ENCODE measurements around the gene PXK. TPM values are rescaled to one million over a fixed set of nuclear protein-coding genes. Genes with fewer than 3 reads are reported as not detected.
"Not testable (repeated sequence)": the region's sequence is repeated elsewhere in the genome, so short reads cannot be mapped to it uniquely, and the experiment has no call there.

Gene PXK
- 13.7 and 16.1 TPM in 2 replicates for total RNA-seq

- DNase-seq (ENCODE audit: low read depth in 2 of 2): peak; percentile 83 to 88
These were observed at the start of gene PXK for GRCh38 chr3:58332575-58333188. Gene PXK (plus strand): TSS chr3:58332892. CDS start chr3:58332989, 97 bp downstream.

GRCh38 chr3:58285334-58285733, 47.4 kb upstream of the PXK start:
- DNase-seq (ENCODE audit: low read depth in 2 of 2): no peak

GRCh38 chr3:58287354-58287753, 45.3 kb upstream of the PXK start:
- DNase-seq (ENCODE audit: low read depth in 2 of 2): no peak

- DNase-seq (ENCODE audit: low read depth in 2 of 2): no peak
These were observed 44.5 kb upstream of the PXK start for GRCh38 chr3:58288011-58288728.

GRCh38 chr3:58288964-58289613, 43.6 kb upstream of the PXK start:
- not testable (repeated sequence) for DNase-seq (ENCODE audit: low read depth in 2 of 2)

GRCh38 chr3:58290446-58290845, 42.2 kb upstream of the PXK start:
- not testable (repeated sequence) for DNase-seq (ENCODE audit: low read depth in 2 of 2)

- DNase-seq (ENCODE audit: low read depth in 2 of 2): peak in 1 of 2 donors; percentile 49
These were observed 40.9 kb upstream of the PXK start for GRCh38 chr3:58291671-58292338.

GRCh38 chr3:58292866-58293265, 39.8 kb upstream of the PXK start:
- DNase-seq (ENCODE audit: low read depth in 2 of 2): no peak

- no peak for DNase-seq (ENCODE audit: low read depth in 2 of 2)
These were observed 39.2 kb upstream of the PXK start for GRCh38 chr3:58293516-58293915.

- DNase-seq (ENCODE audit: low read depth in 2 of 2): peak; percentile 5 to 15
These were observed 36.4 kb upstream of the PXK start for GRCh38 chr3:58296269-58296668.

GRCh38 chr3:58296843-58297242, 35.8 kb upstream of the PXK start:
- DNase-seq (ENCODE audit: low read depth in 2 of 2): no peak

- DNase-seq (ENCODE audit: low read depth in 2 of 2): no peak
These were observed 34.5 kb upstream of the PXK start for GRCh38 chr3:58298190-58298589.

- no peak for DNase-seq (ENCODE audit: low read depth in 2 of 2)
These were observed 33.6 kb upstream of the PXK start for GRCh38 chr3:58299075-58299474.

- peak; percentile 74 to 85 for DNase-seq (ENCODE audit: low read depth in 2 of 2)
These were observed 32.7 kb upstream of the PXK start for GRCh38 chr3:58299839-58300516.

GRCh38 chr3:58305882-58306711, 26.6 kb upstream of the PXK start, which contains the start of the genes HTD2 and RPP14:
Gene HTD2 (plus strand): TSS chr3:58306520. CDS start chr3:58317614, 11,094 bp downstream.
Gene RPP14 (plus strand): TSS chr3:58306245. CDS start chr3:58310330, 4,085 bp downstream.
- peak; percentile 98 to 99 for DNase-seq (ENCODE audit: low read depth in 2 of 2)

GRCh38 chr3:58307639-58308215, 25.0 kb upstream of the PXK start:
- peak; percentile 81 to 85 for DNase-seq (ENCODE audit: low read depth in 2 of 2)

GRCh38 chr3:58308728-58309127, 24.0 kb upstream of the PXK start:
- peak; percentile 32 to 38 for DNase-seq (ENCODE audit: low read depth in 2 of 2)

- no peak for DNase-seq (ENCODE audit: low read depth in 2 of 2)
These were observed 14.9 kb upstream of the PXK start for GRCh38 chr3:58317811-58318210.

- DNase-seq (ENCODE audit: low read depth in 2 of 2): no peak
These were observed 10.9 kb upstream of the PXK start for GRCh38 chr3:58321791-58322190.

- DNase-seq (ENCODE audit: low read depth in 2 of 2): no peak
These were observed 9.9 kb upstream of the PXK start for GRCh38 chr3:58322793-58323192.

All from lung microvascular endothelial cell (primary cell).